ENCODE measurements around the gene CMIP. TPM values are rescaled to one million over a fixed set of nuclear protein-coding genes. Genes with fewer than 3 reads are reported as not detected.

Gene CMIP
- polyA plus RNA-seq, 1 donor from 2014 or later: 15.1 TPM

DNA sequence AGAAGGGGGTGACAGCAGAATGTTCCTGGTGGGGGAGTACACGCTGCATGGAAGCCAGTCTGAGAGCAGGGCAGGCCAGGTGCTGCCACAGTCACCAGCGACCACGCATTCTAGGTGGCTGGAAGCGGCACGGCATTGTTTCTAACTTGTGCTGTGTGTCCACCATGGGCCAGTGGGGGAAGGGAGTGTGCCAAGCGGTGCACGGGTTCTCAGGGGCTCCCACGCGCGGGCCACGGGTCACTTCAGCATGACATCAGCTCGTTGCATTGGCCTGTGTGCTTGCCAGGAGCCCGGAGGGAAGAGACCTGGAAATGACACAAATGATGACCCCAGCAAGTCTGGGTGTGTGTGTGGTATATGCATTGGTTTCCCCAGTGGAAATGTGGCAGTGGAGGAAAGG is 169.6 kb downstream of the CMIP start:
- peaks cover 10% of the 10 kb centered on the region for H3K36me3 ChIP-seq (ENCODE audit: insufficient read depth, low read length)
- no peak overlapping the region for H3K4me2 ChIP-seq (ENCODE audit: low read length)
- no peak overlapping the region for H2AFZ ChIP-seq (ENCODE audit: low read depth, low read length)
- no peaks in the 10 kb centered on the region for H3K27me3 ChIP-seq (ENCODE audit: insufficient read depth, low read depth, low read length)
- no peak overlapping the region for H3K27ac ChIP-seq (ENCODE audit: low read length)
- H3K4me3 ChIP-seq (ENCODE audit: low read length): no peak overlapping the region
- no peaks in the 10 kb centered on the region for H3F3A ChIP-seq (ENCODE audit: insufficient read depth, low read length, poor library complexity, severe bottlenecking)
- no peak overlapping the region for H3K9ac ChIP-seq (ENCODE audit: low read length)
- no peaks in the 10 kb centered on the region for H3K9me3 ChIP-seq (ENCODE audit: low read length)
- no peaks in the 10 kb centered on the region for H3K9me2 ChIP-seq (ENCODE audit: insufficient read depth, low read length)
- no peaks in the 10 kb centered on the region for H3K79me2 ChIP-seq (replicated peaks; ENCODE audit: insufficient read depth, low read length)
- H4K20me1 ChIP-seq (ENCODE audit: insufficient read depth): no peaks in the 10 kb centered on the region
- TF ChIP-seq RAD21 (conservative IDR thresholded peaks at IDR 0.05) (no peak), MXI1 (conservative IDR thresholded peaks at IDR 0.05; ENCODE audit: poor library complexity, severe bottlenecking) (no peak), EP300 (conservative IDR thresholded peaks at IDR 0.05; ENCODE audit: poor library complexity, severe bottlenecking) (no peak), TAF1 (IDR thresholded peaks at IDR 0.05; ENCODE audit: low read depth) (no peak), SMC3 (conservative IDR thresholded peaks at IDR 0.05; ENCODE audit: poor library complexity) (no peak), EZH2 (IDR thresholded peaks at IDR 0.05; ENCODE audit: borderline replicate concordance, insufficient read depth, low read length, poor library complexity, severe bottlenecking) (no peak), POLR2AphosphoS5 (IDR thresholded peaks at IDR 0.05) (no peak)
- TF ChIP-seq, protein P1, sequence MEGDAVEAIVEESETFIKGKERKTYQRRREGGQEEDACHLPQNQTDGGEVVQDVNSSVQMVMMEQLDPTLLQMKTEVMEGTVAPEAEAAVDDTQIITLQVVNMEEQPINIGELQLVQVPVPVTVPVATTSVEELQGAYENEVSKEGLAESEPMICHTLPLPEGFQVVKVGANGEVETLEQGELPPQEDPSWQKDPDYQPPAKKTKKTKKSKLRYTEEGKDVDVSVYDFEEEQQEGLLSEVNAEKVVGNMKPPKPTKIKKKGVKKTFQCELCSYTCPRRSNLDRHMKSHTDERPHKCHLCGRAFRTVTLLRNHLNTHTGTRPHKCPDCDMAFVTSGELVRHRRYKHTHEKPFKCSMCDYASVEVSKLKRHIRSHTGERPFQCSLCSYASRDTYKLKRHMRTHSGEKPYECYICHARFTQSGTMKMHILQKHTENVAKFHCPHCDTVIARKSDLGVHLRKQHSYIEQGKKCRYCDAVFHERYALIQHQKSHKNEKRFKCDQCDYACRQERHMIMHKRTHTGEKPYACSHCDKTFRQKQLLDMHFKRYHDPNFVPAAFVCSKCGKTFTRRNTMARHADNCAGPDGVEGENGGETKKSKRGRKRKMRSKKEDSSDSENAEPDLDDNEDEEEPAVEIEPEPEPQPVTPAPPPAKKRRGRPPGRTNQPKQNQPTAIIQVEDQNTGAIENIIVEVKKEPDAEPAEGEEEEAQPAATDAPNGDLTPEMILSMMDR (IDR thresholded peaks at IDR 0.05; ENCODE audit: poor library complexity, severe bottlenecking): no peak
- TF ChIP-seq, protein P2, sequence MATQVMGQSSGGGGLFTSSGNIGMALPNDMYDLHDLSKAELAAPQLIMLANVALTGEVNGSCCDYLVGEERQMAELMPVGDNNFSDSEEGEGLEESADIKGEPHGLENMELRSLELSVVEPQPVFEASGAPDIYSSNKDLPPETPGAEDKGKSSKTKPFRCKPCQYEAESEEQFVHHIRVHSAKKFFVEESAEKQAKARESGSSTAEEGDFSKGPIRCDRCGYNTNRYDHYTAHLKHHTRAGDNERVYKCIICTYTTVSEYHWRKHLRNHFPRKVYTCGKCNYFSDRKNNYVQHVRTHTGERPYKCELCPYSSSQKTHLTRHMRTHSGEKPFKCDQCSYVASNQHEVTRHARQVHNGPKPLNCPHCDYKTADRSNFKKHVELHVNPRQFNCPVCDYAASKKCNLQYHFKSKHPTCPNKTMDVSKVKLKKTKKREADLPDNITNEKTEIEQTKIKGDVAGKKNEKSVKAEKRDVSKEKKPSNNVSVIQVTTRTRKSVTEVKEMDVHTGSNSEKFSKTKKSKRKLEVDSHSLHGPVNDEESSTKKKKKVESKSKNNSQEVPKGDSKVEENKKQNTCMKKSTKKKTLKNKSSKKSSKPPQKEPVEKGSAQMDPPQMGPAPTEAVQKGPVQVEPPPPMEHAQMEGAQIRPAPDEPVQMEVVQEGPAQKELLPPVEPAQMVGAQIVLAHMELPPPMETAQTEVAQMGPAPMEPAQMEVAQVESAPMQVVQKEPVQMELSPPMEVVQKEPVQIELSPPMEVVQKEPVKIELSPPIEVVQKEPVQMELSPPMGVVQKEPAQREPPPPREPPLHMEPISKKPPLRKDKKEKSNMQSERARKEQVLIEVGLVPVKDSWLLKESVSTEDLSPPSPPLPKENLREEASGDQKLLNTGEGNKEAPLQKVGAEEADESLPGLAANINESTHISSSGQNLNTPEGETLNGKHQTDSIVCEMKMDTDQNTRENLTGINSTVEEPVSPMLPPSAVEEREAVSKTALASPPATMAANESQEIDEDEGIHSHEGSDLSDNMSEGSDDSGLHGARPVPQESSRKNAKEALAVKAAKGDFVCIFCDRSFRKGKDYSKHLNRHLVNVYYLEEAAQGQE (IDR thresholded peaks at IDR 0.05; ENCODE audit: borderline replicate concordance): no peak

DNA sequence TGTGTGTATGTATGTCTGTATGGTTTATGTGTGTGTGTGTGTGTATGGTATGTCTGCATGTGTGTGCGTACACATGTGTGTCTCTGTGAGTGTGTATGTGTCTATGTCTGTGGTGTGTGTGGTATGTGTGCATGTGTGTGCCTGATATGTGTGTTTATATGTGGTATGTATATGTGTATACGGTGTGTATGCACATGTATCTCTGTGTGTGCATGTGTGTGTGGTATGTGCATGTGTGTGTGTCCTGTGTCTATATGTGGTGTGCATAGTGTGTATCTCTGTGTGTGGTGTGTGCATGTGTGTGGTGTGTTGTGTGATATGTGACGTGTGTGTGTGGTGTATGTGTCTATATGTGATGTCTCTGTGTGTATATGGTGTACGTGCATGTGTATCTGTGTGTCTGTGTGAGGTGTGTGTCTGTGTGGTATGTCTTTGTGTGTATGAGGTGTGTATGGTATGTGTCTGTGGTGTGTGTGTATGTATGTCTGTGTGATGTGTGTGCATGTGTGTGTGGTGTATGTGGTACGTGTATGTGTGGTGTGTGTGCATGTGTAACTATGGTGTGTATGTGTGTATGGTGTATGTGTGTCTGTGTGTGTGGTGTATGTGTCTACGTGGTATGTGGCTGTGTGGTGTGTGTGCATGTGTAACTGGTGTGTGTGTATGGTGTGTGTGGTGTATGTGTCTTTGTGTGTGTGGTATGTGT is 170.2 kb downstream of the CMIP start:
- H3K79me2 ChIP-seq (replicated peaks; ENCODE audit: insufficient read depth, low read length): no peaks in the 10 kb centered on the region
- H2AFZ ChIP-seq (ENCODE audit: low read depth, low read length): no peak overlapping the region
- no peaks in the 10 kb centered on the region for H3K9me3 ChIP-seq (ENCODE audit: low read length)
- no peak overlapping the region for H3K27ac ChIP-seq (ENCODE audit: low read length)
- TF ChIP-seq, protein P2 (IDR thresholded peaks at IDR 0.05; ENCODE audit: borderline replicate concordance): no peak
- no peak for TF ChIP-seq EP300 (conservative IDR thresholded peaks at IDR 0.05; ENCODE audit: poor library complexity, severe bottlenecking)
- no peak for TF ChIP-seq MXI1 (conservative IDR thresholded peaks at IDR 0.05; ENCODE audit: poor library complexity, severe bottlenecking)
- TF ChIP-seq RAD21 (conservative IDR thresholded peaks at IDR 0.05): no peak
- TF ChIP-seq, protein P1 (IDR thresholded peaks at IDR 0.05; ENCODE audit: poor library complexity, severe bottlenecking): no peak
- no peak for TF ChIP-seq SMC3 (conservative IDR thresholded peaks at IDR 0.05; ENCODE audit: poor library complexity)
- TF ChIP-seq TAF1 (IDR thresholded peaks at IDR 0.05; ENCODE audit: low read depth): no peak
- no peak for TF ChIP-seq POLR2AphosphoS5 (IDR thresholded peaks at IDR 0.05)
- peaks cover 10% of the 10 kb centered on the region for H3K36me3 ChIP-seq (ENCODE audit: insufficient read depth, low read length)
- no peaks in the 10 kb centered on the region for H4K20me1 ChIP-seq (ENCODE audit: insufficient read depth)
- no peaks in the 10 kb centered on the region for H3F3A ChIP-seq (ENCODE audit: insufficient read depth, low read length, poor library complexity, severe bottlenecking)
- no peaks in the 10 kb centered on the region for H3K9me2 ChIP-seq (ENCODE audit: insufficient read depth, low read length)
- H3K27me3 ChIP-seq (ENCODE audit: insufficient read depth, low read depth, low read length): no peaks in the 10 kb centered on the region
- H3K4me3 ChIP-seq (ENCODE audit: low read length): no peak overlapping the region
- H3K4me2 ChIP-seq (ENCODE audit: low read length): no peak overlapping the region
- no peak overlapping the region for H3K9ac ChIP-seq (ENCODE audit: low read length)
